ENCODE measurements around the gene ARID1A.
"Not testable (repeated sequence)": the region's sequence is repeated elsewhere in the genome, so short reads cannot be mapped to it uniquely, and the experiment has no call there.

The ARID1A gene

GRCh38 chr1:26787381-26787705, 91.5 kb downstream of the ARID1A start:
- DNase-seq: peak in 2 of 51 donors; percentile 55 to 58

GRCh38 chr1:26787706-26788514, 92.1 kb downstream of the ARID1A start, which contains the start of gene PIGV:
Gene PIGV, plus strand, starts transcription at chr1:26787950. Its CDS starts 2,866 bp downstream, at chr1:26790816.
- peak; percentile 53 to 98 (median 89) for DNase-seq

GRCh38 chr1:26788515-26788785, 92.6 kb downstream of the ARID1A start:
- no peak for DNase-seq

- peak in 47 of 51 donors; percentile 21 to 92 (median 74) for DNase-seq
These were observed 93.2 kb downstream of the ARID1A start for GRCh38 chr1:26788836-26789611.

GRCh38 chr1:26789612-26789865, 93.7 kb downstream of the ARID1A start:
- no peak for DNase-seq

GRCh38 chr1:26789931-26790330, 94.1 kb downstream of the ARID1A start:
- DNase-seq: no peak

- DNase-seq: no peak
These were observed 94.7 kb downstream of the ARID1A start for GRCh38 chr1:26790551-26790953.

GRCh38 chr1:26791148-26791547, 95.3 kb downstream of the ARID1A start:
- no peak for DNase-seq

GRCh38 chr1:26791626-26792025, 95.8 kb downstream of the ARID1A start:
- DNase-seq: no peak

GRCh38 chr1:26792924-26793323, 97.1 kb downstream of the ARID1A start:
- DNase-seq: no peak

GRCh38 chr1:26794391-26794790, 98.6 kb downstream of the ARID1A start:
- peak in 20 of 51 donors; percentile 2 to 61 (median 32) for DNase-seq

- DNase-seq: no peak
These were observed 101.8 kb downstream of the ARID1A start for GRCh38 chr1:26797627-26798026.

- peak in 38 of 51 donors; percentile 13 to 86 (median 60) for DNase-seq
These were observed 103.8 kb downstream of the ARID1A start for GRCh38 chr1:26799479-26800142.

- DNase-seq: not testable (repeated sequence)
These were observed 108.1 kb downstream of the ARID1A start for GRCh38 chr1:26803932-26804331.

GRCh38 chr1:26810105-26810504, 114.3 kb downstream of the ARID1A start:
- peak in 15 of 51 donors; percentile 4 to 60 (median 18) for DNase-seq

- DNase-seq: no peak
These were observed 115.2 kb downstream of the ARID1A start for GRCh38 chr1:26811057-26811456.

GRCh38 chr1:26811708-26812107, 115.9 kb downstream of the ARID1A start:
- no peak for DNase-seq

- no peak for DNase-seq
These were observed 118.6 kb downstream of the ARID1A start for GRCh38 chr1:26814377-26814776.

GRCh38 chr1:26814893-26815292, 119.1 kb downstream of the ARID1A start:
- DNase-seq: no peak

GRCh38 chr1:26820784-26821269, 125.0 kb downstream of the ARID1A start:
- DNase-seq: no peak

- no peak for DNase-seq
These were observed 127.1 kb downstream of the ARID1A start for GRCh38 chr1:26822737-26823395.

- DNase-seq: no peak
These were observed 128.9 kb downstream of the ARID1A start for GRCh38 chr1:26824731-26825130.

Measured in hypothalamus (tissue), 51 donors.